ENCODE data around the gene TYMS. TPM values are rescaled to one million over a fixed set of nuclear protein-coding genes. Genes with fewer than 3 reads are reported as not detected.

Gene TYMS
- total RNA-seq, 2 experiments from 2014 or later, result 90.7 to 196 TPM

- Histone ChIP-seq H3K36me3 (ENCODE audit: insufficient read depth, low read length) (peaks cover 48% of the 10 kb centered on the region), H2AFZ (ENCODE audit: low read length) (no peak overlapping the region), H4K20me1 (ENCODE audit: insufficient read depth, low read length) (peaks cover 7% of the 10 kb centered on the region), H3K4me1 (ENCODE audit: insufficient read depth, low read length, poor library complexity, severe bottlenecking) (peaks cover 10% of the 10 kb centered on the region), H3K27ac (ENCODE audit: low read depth, low read length, poor library complexity, severe bottlenecking) (no peak overlapping the region), H3K4me2 (ENCODE audit: low read length) (no peak overlapping the region), H3K4me3 (ENCODE audit: low read depth, low read length, poor library complexity, severe bottlenecking) (no peak overlapping the region), H3K9me3 (ENCODE audit: low read length) (peaks cover 4% of the 10 kb centered on the region; the same call in 1 of the 2 replicates), H3K79me2 (ENCODE audit: insufficient read depth, low read depth, low read length) (peaks cover 51% of the 10 kb centered on the region), H3K9me2 (ENCODE audit: insufficient read depth, low read length) (no peaks in the 10 kb centered on the region)
- POLR2A ChIA-PET, result interaction anchor here (0.6 kb wide), 1 partner anchor 469 kb away, joined by 3 read pairs; no protein-coding TSS in a partner anchor
- CTCF ChIA-PET (ENCODE audit: unreplicated experiment), result no interaction called here
- no peak for DNase-seq (ENCODE audit: low spot score)
- TF ChIP-seq EZH2phosphoT487 (IDR thresholded peaks at IDR 0.05; ENCODE audit: borderline replicate concordance, low read depth, low read length), result no peak
- TF ChIP-seq CTCF (conservative IDR thresholded peaks at IDR 0.05; ENCODE audit: low read length), result no peak
- intact Hi-C loops (cut with micrococcal nuclease; ENCODE audit: unreplicated experiment), result no loop called here
- BruUV-seq (replicated peaks), result no TSS peak
These were observed 4.7 kb downstream of the TYMS start for GRCh38 chr18:662197-662596.

- no peaks in the 10 kb centered on the region for H3K9me2 ChIP-seq (ENCODE audit: insufficient read depth, low read length)
- H3K79me2 ChIP-seq (ENCODE audit: insufficient read depth, low read depth, low read length), result peaks cover 32% of the 10 kb centered on the region
- TF ChIP-seq EZH2phosphoT487 (IDR thresholded peaks at IDR 0.05; ENCODE audit: borderline replicate concordance, low read depth, low read length) (no peak), CTCF (conservative IDR thresholded peaks at IDR 0.05; ENCODE audit: low read length) (peak; percentile 54)
- POLR2A ChIA-PET, result no interaction called here
- no peaks in the 10 kb centered on the region for H3K4me1 ChIP-seq (ENCODE audit: insufficient read depth, low read length, poor library complexity, severe bottlenecking)
- CTCF ChIA-PET (ENCODE audit: unreplicated experiment), result no interaction called here
- no TSS peak for BruUV-seq (replicated peaks)
- no peak for DNase-seq (ENCODE audit: low spot score)
- peaks cover 3% of the 10 kb centered on the region; the same call in 1 of the 2 replicates for H3K9me3 ChIP-seq (ENCODE audit: low read length)
- no peak overlapping the region for H3K4me2 ChIP-seq (ENCODE audit: low read length)
- intact Hi-C loops (cut with micrococcal nuclease; ENCODE audit: unreplicated experiment), result no loop called here
- H4K20me1 ChIP-seq (ENCODE audit: insufficient read depth, low read length), result peaks cover 14% of the 10 kb centered on the region
- H3K36me3 ChIP-seq (ENCODE audit: insufficient read depth, low read length), result peaks cover 61% of the 10 kb centered on the region
- no peak overlapping the region for H3K4me3 ChIP-seq (ENCODE audit: low read depth, low read length, poor library complexity, severe bottlenecking)
- H2AFZ ChIP-seq (ENCODE audit: low read length), result no peak overlapping the region
- H3K27ac ChIP-seq (ENCODE audit: low read depth, low read length, poor library complexity, severe bottlenecking), result no peak overlapping the region
These were observed 8.7 kb downstream of the TYMS start for GRCh38 chr18:666177-666576.

GRCh38 chr18:666628-667027 lies 9.2 kb downstream of the TYMS start:
- Histone ChIP-seq H4K20me1 (ENCODE audit: insufficient read depth, low read length) (peaks cover 14% of the 10 kb centered on the region), H3K79me2 (ENCODE audit: insufficient read depth, low read depth, low read length) (peaks cover 27% of the 10 kb centered on the region), H3K9me3 (ENCODE audit: low read length) (no peaks in the 10 kb centered on the region), H3K9me2 (ENCODE audit: insufficient read depth, low read length) (no peaks in the 10 kb centered on the region), H2AFZ (ENCODE audit: low read length) (no peak overlapping the region), H3K4me1 (ENCODE audit: insufficient read depth, low read length, poor library complexity, severe bottlenecking) (no peaks in the 10 kb centered on the region), H3K4me3 (ENCODE audit: low read depth, low read length, poor library complexity, severe bottlenecking) (no peak overlapping the region), H3K4me2 (ENCODE audit: low read length) (no peak overlapping the region), H3K36me3 (ENCODE audit: insufficient read depth, low read length) (peaks cover 61% of the 10 kb centered on the region), H3K27ac (ENCODE audit: low read depth, low read length, poor library complexity, severe bottlenecking) (no peak overlapping the region)
- no TSS peak for BruUV-seq (replicated peaks)
- CTCF ChIA-PET (ENCODE audit: unreplicated experiment), result no interaction called here
- TF ChIP-seq CTCF (conservative IDR thresholded peaks at IDR 0.05; ENCODE audit: low read length) (no peak), EZH2phosphoT487 (IDR thresholded peaks at IDR 0.05; ENCODE audit: borderline replicate concordance, low read depth, low read length) (no peak)
- POLR2A ChIA-PET, result no interaction called here
- no peak for DNase-seq (ENCODE audit: low spot score)
- intact Hi-C loops (cut with micrococcal nuclease; ENCODE audit: unreplicated experiment), result no loop called here

Measured in OCI-LY7 (cell line).